Embryonic facial prominence (tissue), 1 donor: ENCODE results near the gene C6orf58.
"Not testable (repeated sequence)": the region's sequence is repeated elsewhere in the genome, so short reads cannot be mapped to it uniquely, and the experiment has no call there.

Experiments used
- DNase-seq: peaks from one replicate; pipeline ENCODE4 v3.0.0-alpha.2; 2016; ENCODE audit errors: extremely low spot score

C6orf58 gene

DNA sequence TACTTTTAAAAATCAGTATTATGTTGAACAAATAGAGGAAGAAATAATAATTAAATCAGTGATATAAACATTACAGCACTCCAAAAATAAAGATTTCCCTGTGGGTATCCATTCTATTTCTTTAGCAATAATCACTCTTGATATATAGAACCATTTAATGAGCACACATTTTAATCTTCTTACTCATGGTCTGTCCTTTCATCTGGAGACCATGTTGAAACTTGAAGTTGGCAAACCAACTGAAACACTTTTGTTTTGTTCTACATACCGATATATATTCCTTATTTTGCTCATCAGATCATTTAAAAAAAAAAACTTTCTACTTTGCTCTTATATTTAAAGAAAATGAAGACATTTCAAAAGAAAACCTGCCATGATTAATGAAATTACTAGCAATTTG is 13.4 kb downstream of the C6orf58 start:
- no peak for DNase-seq

DNA sequence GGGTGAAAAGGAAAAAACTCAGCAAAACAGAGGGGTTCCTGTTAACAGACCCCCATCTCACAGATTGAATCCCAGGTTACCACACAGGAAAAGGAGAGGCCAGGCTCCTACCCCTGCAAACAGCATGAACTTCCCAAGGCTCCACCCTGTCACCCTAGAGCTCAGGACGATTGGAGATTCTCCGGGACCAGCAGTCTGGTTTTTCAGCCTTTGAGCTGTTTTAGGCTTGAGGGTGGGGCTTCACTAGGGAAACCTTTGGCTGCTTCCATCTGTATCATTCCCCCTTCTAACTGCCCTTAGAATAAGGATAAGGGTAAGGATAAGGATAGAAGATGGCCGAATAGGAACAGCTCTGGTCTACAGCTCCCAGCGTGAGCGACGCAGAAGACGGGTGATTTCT is 16.0 kb downstream of the C6orf58 start:
- DNase-seq: no peak

DNA sequence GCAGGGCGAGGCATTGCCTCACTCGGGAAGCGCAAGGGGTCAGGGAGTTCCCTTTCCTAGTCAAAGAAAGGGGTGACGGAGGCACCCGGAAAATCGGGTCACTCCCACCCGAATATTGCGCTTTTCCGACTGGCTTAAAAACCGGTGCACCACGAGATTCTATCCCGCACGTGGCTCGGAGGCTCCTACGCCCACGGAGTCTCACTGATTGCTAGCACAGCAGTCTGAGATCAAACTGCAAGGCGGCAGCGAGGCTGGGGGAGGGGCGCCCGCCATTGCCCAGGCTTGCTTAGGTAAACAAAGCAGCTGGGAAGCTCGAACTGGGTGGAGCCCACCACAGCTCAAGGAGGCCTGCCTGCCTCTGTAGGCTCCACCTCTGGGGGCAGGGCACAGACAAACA is 16.5 kb downstream of the C6orf58 start:
- not testable (repeated sequence) for DNase-seq

DNA sequence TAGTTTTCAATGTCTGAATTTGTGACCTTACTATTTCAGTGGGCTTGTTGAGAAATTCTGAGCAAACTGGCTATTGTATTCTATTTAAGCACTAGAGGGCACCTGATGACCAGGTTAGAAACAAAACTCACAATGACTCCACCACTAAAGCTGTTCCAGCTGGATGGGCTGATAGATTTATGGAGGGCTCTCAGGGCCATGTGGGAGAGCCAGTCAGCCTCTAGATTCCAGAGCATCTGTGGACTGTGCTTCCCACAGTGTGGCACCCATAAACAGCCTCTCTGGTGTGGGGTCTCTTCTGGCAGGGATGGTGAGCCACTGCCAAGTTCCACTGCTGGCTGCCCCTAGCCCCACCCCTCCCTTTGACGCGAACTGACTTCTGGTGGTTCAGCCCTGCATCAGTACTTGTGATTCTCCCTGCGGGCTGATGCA is 29.2 kb downstream of the C6orf58 start:
- peak; percentile 11 for DNase-seq

DNA sequence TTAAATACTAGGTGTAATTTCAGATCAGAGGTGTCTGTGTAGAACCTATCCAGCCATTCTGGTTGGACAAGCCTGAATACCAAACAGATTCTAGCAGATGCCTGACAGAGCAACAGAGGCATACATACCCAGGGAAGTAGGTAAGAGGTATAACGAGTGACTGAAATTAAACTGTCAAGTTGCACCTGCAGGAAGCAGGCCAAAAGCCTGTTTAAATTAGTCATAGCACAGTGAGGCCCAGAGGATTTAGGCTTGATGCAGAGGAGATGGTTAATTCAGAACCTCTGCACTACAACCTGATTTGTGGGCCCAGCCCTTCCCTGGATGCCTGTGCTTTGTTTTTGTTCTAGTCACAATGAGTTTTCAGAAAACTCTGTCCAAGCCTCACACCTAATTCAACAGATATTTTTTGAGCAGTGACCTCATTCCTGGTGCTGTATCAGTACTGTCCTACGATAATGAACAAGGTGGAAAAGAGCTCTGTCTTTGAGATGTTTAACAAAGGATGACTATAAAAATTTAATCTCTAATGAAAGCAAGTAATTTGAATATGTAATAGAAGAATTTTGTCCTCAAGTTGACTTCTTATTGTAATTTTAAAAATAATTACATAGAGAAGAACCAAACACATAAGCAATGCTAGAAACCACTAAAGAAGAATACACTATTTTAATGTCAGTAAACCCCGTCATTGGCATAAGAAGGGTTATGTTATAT is 31.7 kb downstream of the C6orf58 start:
- DNase-seq: no peak

DNA sequence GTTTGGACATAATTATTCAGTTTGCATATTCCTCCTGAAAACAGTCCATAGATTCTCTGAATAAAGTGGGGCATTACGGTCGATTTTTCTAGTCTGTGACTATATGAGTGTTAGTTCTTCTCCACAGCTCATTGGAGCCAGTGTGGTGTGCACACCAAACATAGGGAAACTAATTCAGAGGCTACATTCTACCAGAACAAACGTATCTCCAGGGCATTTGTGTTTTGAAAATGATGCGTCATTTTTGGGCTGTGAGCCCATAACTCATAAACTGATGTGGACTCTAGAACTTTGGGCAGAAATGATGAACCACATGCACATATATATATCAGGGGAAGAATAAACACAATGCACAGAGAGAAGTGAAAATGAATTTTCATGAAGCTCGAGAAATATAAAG is 41.8 kb downstream of the C6orf58 start:
- DNase-seq: no peak

DNA sequence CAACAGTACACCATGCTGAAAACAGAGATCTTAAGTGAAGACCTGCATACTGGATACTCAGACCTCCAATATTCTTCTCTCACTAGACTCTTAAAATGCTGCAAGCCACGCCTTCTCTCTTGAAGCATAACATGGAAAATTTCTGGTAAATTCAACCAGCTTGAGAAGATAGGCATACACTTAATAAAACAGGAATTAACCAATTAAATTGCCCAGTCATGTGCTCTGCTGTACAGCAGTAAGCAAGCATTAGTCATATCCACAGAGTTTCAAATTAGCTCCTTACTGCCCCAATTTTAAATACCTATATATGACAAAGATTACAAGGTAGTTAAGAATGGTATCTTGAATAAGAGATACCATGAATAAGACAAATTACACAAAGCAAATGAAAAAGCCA is 53.8 kb downstream of the C6orf58 start:
- DNase-seq: no peak

DNA sequence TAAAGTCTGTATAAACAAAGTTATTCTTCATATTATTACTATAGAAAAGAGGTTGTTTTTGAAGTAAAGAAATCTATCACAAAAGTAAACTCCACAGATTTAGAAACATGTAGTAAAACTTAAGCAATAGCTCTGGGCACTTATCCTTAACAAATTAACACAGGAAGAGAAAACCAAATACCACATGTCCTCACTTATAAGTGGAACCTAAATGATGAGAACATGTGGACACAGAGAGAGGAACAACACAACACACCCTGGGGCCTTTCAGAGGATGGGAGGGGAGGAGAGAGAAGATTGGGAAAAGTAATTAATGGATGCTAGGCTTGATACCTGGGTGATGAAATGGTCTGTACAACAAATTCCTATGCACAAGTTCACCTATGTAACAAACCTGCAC is 57.2 kb downstream of the C6orf58 start:
- DNase-seq: no peak

DNA sequence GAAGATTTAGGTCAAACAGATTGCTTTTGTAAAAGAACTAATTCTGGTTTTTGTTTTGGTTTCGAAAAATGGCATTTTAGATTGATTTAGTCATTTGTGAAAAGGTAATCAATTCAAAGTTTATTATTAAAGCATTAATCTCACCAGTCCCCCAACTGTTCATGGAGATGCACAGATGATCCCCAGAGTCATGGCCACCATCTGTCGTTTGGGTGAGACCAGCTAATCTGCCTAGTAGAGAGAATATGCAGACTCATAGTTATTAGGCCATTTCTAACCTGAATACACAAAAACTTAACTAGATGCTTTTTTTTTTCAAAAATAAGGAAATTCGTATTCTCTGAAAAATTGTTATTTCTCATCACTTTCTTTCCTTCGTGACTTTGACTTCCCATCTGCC is 58.1 kb downstream of the C6orf58 start:
- no peak for DNase-seq

DNA sequence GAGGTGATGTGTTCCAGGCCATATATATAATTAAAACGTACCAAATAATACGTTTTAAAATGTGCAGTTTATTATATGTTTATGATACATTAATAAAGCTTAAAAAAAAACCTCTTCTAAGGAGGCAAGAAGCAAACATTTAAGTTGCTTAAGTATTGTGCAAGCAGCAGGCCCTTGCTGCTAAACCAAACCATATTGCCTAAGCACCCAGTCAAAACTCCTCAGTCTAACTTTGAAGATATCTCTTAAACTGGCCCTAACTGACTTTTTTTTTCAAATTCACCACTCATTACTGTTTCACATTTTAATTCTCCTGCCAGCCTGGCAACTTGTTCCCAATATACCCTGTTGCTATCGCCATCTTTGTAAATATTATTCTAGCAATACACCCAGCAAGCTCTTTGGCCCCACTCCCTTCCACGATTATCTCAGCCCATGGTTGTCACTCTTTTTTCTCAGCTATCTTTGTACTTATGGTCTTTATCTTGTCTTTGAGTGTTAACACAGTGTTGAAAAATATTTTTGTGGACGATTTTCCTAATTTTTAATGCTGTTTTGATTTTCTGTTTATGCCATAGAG is 60.9 kb downstream of the C6orf58 start:
- DNase-seq: no peak
